HepG2 (cell line): ENCODE data around the gene LILRB3. TPM values are rescaled to one million over a fixed set of nuclear protein-coding genes. Genes with fewer than 3 reads are reported as not detected.

Source experiments
- CBX5 ChIP-seq: sonication (generic); formaldehyde crosslinking; IDR thresholded peaks from 2 replicates; pipeline ENCODE4 v1.4.0; 2020; ENCODE audit warnings: missing genetic modification reagents, borderline replicate concordance
- FOXM1 ChIP-seq: sonication (generic); formaldehyde crosslinking; IDR thresholded peaks from 2 replicates; pipeline ENCODE4 v1.5.0; 2020; ENCODE audit warnings: missing genetic modification reagents
- GATA4 ChIP-seq: sonication (generic); IDR thresholded peaks from 2 replicates; pipeline ENCODE4 v1.6.1; 2016; ENCODE audit warnings: antibody characterized with exemption, low read depth, borderline replicate concordance
- HDAC1 ChIP-seq: sonication (generic); formaldehyde crosslinking; IDR thresholded peaks from 2 replicates; pipeline ENCODE4 v1.5.1; 2020; ENCODE audit warnings: mild to moderate bottlenecking, missing genetic modification reagents
- HNRNPL ChIP-seq: fragments of 200-400 bp; formaldehyde crosslinking; IDR thresholded peaks from 2 replicates; pipeline ENCODE4 v1.6.1; 2017; ENCODE audit warnings: mild to moderate bottlenecking, low read depth, low read length
- KDM5A ChIP-seq: fragments of 200-600 bp; sonication (generic); IDR thresholded peaks from 2 replicates; pipeline ENCODE4 v1.7.0; 2018; ENCODE audit warnings: antibody characterized with exemption, mild to moderate bottlenecking, low read length, borderline replicate concordance
- KMT2B ChIP-seq: IDR thresholded peaks from 2 replicates; pipeline ENCODE4 v1.6.1; 2016; ENCODE audit warnings: missing genetic modification reagents, missing compliant biosample characterization
- MTF1 ChIP-seq: sonication (generic); formaldehyde crosslinking; IDR thresholded peaks from 2 replicates; pipeline ENCODE4 v1.5.0; 2020; ENCODE audit warnings: missing genetic modification reagents
- TEAD3 ChIP-seq: optimal IDR thresholded peaks from 2 replicates; pipeline ENCODE3; 2016; ENCODE audit warnings: borderline replicate concordance
- TOE1 ChIP-seq: sonication (generic); formaldehyde crosslinking; IDR thresholded peaks from 2 replicates; pipeline ENCODE4 v1.4.0; 2020; ENCODE audit warnings: mild to moderate bottlenecking, missing genetic modification reagents
- WIZ ChIP-seq: sonication (generic); formaldehyde crosslinking; IDR thresholded peaks from 2 replicates; pipeline ENCODE4 v1.5.1; 2020; ENCODE audit warnings: mild to moderate bottlenecking, missing genetic modification reagents
- ZMYM4 ChIP-seq: sonication (generic); formaldehyde crosslinking; IDR thresholded peaks from 2 replicates; pipeline ENCODE4 v1.8.1; 2023; ENCODE audit warnings: mild to moderate bottlenecking, missing genetic modification reagents
- ZNF12 ChIP-seq: sonication (generic); formaldehyde crosslinking; IDR thresholded peaks from 2 replicates; pipeline ENCODE4 v1.5.0; 2020; ENCODE audit warnings: missing genetic modification reagents
- ZNF282 ChIP-seq: fragments of 450-650 bp; IDR thresholded peaks from 2 replicates; pipeline ENCODE4 v1.6.1; 2018; ENCODE audit not compliant: partially characterized antibody
- ZNF44 ChIP-seq: sonication (generic); formaldehyde crosslinking; IDR thresholded peaks from 2 replicates; pipeline ENCODE4 v1.5.1; 2020; ENCODE audit warnings: mild to moderate bottlenecking, missing genetic modification reagents
- ZNF598 ChIP-seq: sonication (generic); formaldehyde crosslinking; IDR thresholded peaks from 2 replicates; pipeline ENCODE4 v1.5.1; 2020; ENCODE audit warnings: mild to moderate bottlenecking, missing genetic modification reagents, borderline replicate concordance
- ZNF839 ChIP-seq: sonication (generic); formaldehyde crosslinking; IDR thresholded peaks from 2 replicates; pipeline ENCODE4 v1.4.0; 2020; ENCODE audit warnings: missing genetic modification reagents, mild to moderate bottlenecking, borderline replicate concordance
- polyA plus RNA-seq, 8 experiments: library from polyadenylated mRNA; depleted of rRNA in 3 of 8; stranded (reverse) in 7 of 8; unstranded in 1 of 8; fragments of >200 nt; fragmentation: Illumina TruSeq in 4 of 8; extraction: Trizol in 4 of 8; gene quantifications; 2 replicates each; pipeline versions ENCODE4 v1.2.1 to v1.2.3, GENCODE V29; 2011 to 2016; ENCODE audit warnings: low read depth in 4 of 8, missing spikeins in 1 of 8, mixed read lengths in 1 of 8; ENCODE audit not compliant: insufficient read depth in 1 of 8
- total RNA-seq, 5 experiments: library from RNA; depleted of rRNA; stranded (reverse); fragments of >200 nt; fragmentation: Illumina TruSeq; extraction: Trizol; gene quantifications; 2 replicates each; pipeline ENCODE4 v1.2.3, GENCODE V29; 2016; ENCODE audit warnings: low read depth in 1 of 5
- TF ChIP-seq, protein P1 (sequence below): sonication (generic); formaldehyde crosslinking; IDR thresholded peaks from 2 replicates; pipeline ENCODE4 v1.8.0; 2022; ENCODE audit warnings: missing genetic modification reagents, mild to moderate bottlenecking, inconsistent platforms, borderline replicate concordance
- TF ChIP-seq, protein P2 (sequence below): sonication (generic); formaldehyde crosslinking; IDR thresholded peaks from 2 replicates; pipeline ENCODE4 v1.4.0; 2020; ENCODE audit warnings: missing genetic modification reagents, borderline replicate concordance
- TF ChIP-seq, protein P3 (sequence below): sonication (generic); formaldehyde crosslinking; IDR thresholded peaks from 2 replicates; pipeline ENCODE4 v1.8.1; 2022; ENCODE audit warnings: mild to moderate bottlenecking, missing genetic modification reagents
- TF ChIP-seq, protein P4 (sequence below): sonication (generic); formaldehyde crosslinking; IDR thresholded peaks from 2 replicates; pipeline ENCODE4 v1.8.1; 2022; ENCODE audit warnings: low read depth, mild to moderate bottlenecking, missing genetic modification reagents

Gene LILRB3
- total and polyA plus RNA-seq, 2 of the 13 experiments (the other 11 are each of a cell fraction or from before 2014, with no cell fraction given), result 0.22 TPM; not detected in 1

DNA sequence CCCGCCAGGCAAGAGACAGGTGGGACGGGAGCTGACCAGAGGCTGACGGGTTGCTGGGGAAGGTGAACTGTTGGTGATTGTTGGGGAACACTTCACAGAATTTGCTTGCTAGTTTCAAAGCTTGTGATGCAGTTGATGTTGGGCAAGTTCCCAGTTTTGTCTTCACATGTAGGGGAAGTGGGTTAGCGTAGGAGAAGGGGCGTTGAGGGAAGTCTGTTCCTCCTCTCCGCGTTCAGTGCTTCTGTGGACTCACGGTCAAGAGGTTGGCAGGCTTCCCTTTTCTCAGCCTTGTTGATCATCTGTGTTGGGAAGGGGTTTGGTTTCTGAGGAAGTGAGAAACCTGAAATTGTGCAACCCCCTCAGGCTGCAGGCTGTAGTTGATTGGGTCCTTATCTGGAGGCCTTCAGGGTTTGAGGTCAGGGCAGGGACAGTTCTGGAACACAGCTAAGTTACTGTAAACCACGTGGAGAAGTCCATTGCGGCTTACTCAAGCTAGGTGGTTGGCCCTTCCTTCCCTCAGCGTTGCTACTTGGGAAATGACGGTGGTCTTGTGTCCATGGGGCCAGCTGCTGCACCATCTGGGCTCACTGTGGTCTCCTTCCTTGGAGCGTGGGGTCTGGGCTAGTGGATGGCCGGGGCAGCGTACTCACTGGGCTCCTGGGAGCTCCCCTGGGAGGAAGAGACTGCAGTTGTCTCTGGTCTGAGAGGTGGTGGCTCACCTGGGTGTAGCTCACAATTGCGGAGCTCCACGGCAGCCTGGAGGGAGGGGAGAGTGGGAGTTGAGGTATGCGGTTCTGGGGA, 14.6 kb downstream of the LILRB3 start (continued):
- TF ChIP-seq CBX5 (CRISPR knock-in tag), result peak; percentile 50; the same call in 1 of the 2 replicates
- TF ChIP-seq KMT2B (CRISPR knock-in tag), result peak; percentile 25; the same call in 1 of the 2 replicates
- TF ChIP-seq MTF1, result no peak
- no peak for TF ChIP-seq TEAD3 (CRISPR knock-in tag)
- TF ChIP-seq ZNF44 (CRISPR knock-in tag), result no peak
- TF ChIP-seq TOE1 (CRISPR knock-in tag), result no peak
- TF ChIP-seq, protein P1, sequence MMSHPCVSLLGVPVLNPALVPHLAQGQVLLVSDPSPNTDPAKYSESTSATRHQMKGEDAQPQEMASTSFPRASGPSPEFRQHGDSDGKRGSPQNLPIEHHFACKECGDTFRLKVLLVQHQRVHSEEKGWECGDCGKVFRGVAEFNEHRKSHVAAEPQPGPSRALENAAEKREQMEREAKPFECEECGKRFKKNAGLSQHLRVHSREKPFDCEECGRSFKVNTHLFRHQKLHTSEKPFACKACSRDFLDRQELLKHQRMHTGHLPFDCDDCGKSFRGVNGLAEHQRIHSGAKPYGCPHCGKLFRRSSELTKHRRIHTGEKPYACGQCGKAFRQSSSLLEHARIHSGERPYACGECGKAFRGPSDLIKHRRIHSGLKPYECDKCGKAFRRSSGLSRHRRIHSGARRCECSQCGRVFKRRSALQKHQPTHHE, result 0 out of 2 replicates have a peak, but pooled peaks have one; percentile 40
- TF ChIP-seq KDM5A, result no peak
- TF ChIP-seq, protein P2, sequence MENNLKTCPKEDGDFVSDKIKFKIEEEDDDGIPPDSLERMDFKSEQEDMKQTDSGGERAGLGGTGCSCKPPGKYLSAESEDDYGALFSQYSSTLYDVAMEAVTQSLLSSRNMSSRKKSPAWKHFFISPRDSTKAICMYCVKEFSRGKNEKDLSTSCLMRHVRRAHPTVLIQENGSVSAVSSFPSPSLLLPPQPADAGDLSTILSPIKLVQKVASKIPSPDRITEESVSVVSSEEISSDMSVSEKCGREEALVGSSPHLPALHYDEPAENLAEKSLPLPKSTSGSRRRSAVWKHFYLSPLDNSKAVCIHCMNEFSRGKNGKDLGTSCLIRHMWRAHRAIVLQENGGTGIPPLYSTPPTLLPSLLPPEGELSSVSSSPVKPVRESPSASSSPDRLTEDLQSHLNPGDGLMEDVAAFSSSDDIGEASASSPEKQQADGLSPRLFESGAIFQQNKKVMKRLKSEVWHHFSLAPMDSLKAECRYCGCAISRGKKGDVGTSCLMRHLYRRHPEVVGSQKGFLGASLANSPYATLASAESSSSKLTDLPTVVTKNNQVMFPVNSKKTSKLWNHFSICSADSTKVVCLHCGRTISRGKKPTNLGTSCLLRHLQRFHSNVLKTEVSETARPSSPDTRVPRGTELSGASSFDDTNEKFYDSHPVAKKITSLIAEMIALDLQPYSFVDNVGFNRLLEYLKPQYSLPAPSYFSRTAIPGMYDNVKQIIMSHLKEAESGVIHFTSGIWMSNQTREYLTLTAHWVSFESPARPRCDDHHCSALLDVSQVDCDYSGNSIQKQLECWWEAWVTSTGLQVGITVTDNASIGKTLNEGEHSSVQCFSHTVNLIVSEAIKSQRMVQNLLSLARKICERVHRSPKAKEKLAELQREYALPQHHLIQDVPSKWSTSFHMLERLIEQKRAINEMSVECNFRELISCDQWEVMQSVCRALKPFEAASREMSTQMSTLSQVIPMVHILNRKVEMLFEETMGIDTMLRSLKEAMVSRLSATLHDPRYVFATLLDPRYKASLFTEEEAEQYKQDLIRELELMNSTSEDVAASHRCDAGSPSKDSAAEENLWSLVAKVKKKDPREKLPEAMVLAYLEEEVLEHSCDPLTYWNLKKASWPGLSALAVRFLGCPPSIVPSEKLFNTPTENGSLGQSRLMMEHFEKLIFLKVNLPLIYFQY (CRISPR knock-in tag), result no peak
- no peak for TF ChIP-seq ZMYM4
- TF ChIP-seq HDAC1 (CRISPR knock-in tag), result 0 out of 2 replicates have a peak, but pooled peaks have one; percentile 29
- TF ChIP-seq FOXM1 (CRISPR knock-in tag), result no peak
- TF ChIP-seq WIZ, result no peak
- TF ChIP-seq GATA4, result 0 out of 2 replicates have a peak, but pooled peaks have one; percentile 9
- no peak for TF ChIP-seq ZNF839 (CRISPR knock-in tag)
- TF ChIP-seq HNRNPL, result no peak
- TF ChIP-seq, protein P3, sequence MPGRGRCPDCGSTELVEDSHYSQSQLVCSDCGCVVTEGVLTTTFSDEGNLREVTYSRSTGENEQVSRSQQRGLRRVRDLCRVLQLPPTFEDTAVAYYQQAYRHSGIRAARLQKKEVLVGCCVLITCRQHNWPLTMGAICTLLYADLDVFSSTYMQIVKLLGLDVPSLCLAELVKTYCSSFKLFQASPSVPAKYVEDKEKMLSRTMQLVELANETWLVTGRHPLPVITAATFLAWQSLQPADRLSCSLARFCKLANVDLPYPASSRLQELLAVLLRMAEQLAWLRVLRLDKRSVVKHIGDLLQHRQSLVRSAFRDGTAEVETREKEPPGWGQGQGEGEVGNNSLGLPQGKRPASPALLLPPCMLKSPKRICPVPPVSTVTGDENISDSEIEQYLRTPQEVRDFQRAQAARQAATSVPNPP, result no peak
- no peak for TF ChIP-seq ZNF12 (CRISPR knock-in tag)
- no peak for TF ChIP-seq ZNF598
- TF ChIP-seq, protein P4, sequence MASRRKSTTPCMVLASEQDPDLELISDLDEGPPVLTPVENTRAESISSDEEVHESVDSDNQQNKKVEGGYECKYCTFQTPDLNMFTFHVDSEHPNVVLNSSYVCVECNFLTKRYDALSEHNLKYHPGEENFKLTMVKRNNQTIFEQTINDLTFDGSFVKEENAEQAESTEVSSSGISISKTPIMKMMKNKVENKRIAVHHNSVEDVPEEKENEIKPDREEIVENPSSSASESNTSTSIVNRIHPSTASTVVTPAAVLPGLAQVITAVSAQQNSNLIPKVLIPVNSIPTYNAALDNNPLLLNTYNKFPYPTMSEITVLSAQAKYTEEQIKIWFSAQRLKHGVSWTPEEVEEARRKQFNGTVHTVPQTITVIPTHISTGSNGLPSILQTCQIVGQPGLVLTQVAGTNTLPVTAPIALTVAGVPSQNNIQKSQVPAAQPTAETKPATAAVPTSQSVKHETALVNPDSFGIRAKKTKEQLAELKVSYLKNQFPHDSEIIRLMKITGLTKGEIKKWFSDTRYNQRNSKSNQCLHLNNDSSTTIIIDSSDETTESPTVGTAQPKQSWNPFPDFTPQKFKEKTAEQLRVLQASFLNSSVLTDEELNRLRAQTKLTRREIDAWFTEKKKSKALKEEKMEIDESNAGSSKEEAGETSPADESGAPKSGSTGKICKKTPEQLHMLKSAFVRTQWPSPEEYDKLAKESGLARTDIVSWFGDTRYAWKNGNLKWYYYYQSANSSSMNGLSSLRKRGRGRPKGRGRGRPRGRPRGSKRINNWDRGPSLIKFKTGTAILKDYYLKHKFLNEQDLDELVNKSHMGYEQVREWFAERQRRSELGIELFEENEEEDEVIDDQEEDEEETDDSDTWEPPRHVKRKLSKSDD (CRISPR knock-in tag), result no peak
- TF ChIP-seq ZNF282, result no peak
